ENCODE data around the gene RIN2.
A peak's percentile ranks its signal among the peaks of the same experiment; 100 is the strongest.

Gene RIN2

DNA sequence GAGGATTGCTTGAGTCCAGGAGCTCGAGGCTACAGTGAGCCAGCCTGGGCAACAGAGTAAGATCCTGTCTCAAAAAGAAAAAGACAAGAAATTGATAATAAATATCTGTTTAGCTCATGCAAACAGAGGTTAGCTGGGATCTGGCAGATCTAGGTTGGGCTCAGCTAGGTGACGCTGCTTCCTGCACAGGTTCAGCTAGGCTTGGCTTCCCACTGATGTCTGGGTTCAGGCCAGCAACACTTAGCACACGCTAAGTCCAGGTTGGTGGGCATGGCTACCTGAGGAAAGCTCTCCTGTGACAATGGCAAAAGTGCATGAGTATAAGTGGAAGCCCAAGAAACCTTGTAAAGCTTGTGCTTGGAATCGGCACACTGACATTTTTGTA, 48.7 kb downstream of the RIN2 start:
- DNase-seq (ENCODE audit: low read depth), result no peak
- TF ChIP-seq, protein P1, sequence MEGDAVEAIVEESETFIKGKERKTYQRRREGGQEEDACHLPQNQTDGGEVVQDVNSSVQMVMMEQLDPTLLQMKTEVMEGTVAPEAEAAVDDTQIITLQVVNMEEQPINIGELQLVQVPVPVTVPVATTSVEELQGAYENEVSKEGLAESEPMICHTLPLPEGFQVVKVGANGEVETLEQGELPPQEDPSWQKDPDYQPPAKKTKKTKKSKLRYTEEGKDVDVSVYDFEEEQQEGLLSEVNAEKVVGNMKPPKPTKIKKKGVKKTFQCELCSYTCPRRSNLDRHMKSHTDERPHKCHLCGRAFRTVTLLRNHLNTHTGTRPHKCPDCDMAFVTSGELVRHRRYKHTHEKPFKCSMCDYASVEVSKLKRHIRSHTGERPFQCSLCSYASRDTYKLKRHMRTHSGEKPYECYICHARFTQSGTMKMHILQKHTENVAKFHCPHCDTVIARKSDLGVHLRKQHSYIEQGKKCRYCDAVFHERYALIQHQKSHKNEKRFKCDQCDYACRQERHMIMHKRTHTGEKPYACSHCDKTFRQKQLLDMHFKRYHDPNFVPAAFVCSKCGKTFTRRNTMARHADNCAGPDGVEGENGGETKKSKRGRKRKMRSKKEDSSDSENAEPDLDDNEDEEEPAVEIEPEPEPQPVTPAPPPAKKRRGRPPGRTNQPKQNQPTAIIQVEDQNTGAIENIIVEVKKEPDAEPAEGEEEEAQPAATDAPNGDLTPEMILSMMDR (IDR thresholded peaks at IDR 0.05; ENCODE audit: low read length, missing control alignments), result no peak
- no peak overlapping the region for H3K4me3 ChIP-seq (replicated peaks; ENCODE audit: low read depth, low read length)

DNA sequence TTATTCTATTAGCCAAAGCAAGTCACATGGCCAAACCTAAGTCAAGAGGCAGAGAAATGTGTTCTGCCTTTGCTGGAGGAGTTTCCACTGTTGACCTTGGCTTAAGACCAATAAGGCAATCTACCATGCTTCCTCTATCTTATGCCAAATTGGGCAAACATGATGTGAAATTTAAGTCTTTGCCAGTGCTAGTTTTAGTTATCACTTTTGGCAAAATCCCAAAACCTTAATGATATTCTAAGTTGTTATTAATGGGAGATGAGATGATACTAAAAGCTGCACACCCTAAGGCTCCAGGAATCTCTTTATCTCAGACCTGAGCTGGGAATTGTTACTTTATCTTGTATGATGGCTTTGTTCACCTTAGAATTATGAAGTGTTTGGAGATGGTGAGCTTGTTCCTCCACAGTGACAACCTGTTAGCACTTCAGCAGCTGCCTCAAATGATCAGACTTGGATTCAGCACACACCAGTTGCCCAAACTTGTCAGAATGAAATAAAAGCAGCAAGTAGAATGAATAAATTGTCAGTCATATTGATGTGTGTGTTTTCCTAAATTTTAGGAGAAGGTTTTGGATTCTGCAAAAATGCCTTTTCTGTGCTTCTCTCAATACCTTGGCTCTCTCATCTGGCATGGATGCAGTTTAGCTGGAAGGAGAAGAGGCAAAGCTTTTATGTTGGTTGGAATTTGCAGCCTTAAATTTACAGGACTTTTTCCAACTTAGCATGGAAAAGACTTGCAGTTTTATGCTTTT, 49.3 kb downstream of the RIN2 start:
- DNase-seq (ENCODE audit: low read depth), result peak; percentile 72
- no peak overlapping the region for H3K4me3 ChIP-seq (replicated peaks; ENCODE audit: low read depth, low read length)
- TF ChIP-seq, protein P1 (IDR thresholded peaks at IDR 0.05; ENCODE audit: low read length, missing control alignments), result no peak
